HG02798 (cell line): ENCODE measurements around the gene DAP.
A peak's percentile ranks its signal among the peaks of the same experiment; 100 is the strongest.
"Not testable (repeated sequence)": the region's sequence is repeated elsewhere in the genome, so short reads cannot be mapped to it uniquely, and the experiment has no call there.

Experiments
- ATAC-seq: cut with Tn5 transposase; IDR thresholded peaks from one replicate; pipeline ENCODE4 v1.9.1; 2021; ENCODE audit warnings: mild to moderate bottlenecking; ENCODE audit not compliant: unreplicated experiment, poor library complexity

The DAP gene

DNA sequence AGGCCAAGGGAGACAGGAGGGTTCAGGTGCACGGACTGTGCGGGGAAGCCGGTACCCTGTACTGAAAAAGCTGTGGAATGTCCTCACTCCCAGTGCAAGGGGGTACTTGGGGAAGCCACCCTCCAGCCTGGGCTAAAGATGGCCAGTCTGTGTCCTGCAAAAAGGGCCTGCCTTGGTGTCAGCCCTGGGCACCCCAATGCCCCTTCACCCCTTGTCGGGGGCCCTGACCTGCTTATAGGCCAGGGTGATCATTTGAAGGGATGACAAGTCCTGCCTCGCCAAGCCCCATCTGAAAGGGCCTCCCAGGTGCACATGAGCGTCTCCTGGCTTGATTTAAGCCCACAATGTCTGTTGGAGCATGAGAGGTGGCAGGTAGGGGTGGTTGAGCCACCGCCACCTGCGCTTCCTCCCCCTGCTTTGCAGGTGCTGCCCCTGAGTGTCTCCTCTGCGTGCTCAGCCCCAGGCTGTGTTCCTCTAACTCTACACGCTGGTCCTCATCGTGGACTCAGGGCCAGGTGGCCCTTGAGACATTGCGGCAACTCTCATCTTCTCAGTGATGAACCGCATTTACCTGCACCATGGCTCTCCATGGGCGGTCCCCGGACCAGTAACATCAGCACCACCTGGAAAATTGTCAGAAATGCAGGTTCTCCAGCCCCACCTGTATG, 100.2 kb downstream of the DAP start:
- no peak for ATAC-seq

DNA sequence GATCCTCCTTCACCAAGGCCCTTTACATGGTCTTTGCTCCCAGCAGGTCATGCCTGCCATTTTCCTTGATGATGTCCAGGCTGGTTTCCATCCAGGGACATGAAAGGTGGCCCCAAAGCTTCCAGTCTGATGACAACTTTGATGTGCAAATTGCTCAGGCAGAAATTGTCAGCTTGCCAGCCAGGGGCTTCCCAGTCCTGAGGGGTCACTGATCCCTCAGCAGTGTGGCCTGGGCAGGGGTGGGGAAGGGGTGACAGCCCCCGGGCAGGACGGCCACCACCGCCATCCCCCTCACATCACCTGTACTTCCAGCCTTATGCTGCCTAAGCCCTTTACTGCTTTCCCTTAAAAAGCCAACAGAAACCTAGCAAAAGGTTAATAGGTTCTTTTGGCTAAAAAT, 100.9 kb downstream of the DAP start:
- no peak for ATAC-seq

DNA sequence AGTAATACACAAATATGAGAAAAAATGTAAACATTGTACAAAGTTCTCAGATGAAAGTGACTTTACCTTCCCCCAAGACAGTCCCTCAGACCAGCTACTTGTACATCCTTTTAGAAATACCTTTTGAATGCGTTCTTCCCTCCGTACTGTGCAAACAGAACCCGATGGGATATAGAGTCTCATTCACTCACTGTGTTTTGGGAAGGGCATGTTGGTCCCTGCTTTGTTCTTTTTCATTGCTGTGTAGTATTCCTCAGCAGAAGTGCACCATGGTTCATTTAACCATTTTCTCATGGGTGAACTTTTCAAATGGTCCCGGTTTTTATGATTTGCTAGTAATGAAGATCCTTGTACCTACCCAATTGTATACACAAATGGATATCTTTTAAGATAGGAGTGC, 102.8 kb downstream of the DAP start:
- ATAC-seq: no peak

DNA sequence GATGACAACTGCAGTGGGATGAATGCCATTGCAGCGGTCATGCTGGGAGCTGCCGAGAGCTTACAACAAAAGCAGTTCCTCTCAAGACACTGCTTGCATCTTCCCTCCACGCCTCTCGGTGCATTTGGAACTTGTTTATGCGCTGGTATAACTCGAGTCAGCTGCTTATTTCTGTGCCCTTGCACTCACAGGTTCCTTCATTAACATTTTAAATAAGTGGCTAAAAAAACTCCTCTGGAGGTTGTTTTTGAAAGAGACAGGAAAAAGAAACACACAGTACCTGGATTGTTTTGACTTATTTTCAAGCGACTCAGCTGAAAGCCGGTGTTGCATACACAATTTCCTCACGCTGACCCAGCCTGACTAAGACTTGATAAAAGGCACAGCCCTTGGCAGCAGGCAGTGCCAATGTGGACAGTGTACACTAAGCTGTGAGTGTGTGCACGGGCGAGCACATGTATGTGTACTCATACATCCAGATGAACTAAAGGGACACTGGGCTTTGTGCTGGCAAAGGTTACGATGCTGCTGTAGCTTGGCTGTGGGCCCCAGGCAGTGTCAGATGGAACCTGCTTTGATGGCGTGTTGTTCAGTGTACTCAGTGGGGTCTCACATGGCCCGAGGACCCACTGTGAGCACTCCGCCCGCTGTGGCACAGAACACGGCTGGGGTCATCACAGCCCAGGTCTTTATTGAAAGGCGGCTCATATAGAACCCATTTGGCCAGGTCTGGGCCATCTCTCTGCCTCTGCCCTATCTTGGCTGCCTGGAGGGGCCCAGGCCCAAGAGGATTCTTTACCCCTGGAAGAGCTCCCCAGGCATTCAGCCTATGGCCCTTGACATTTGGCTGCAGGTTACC, 104.8 kb downstream of the DAP start:
- ATAC-seq: no peak

DNA sequence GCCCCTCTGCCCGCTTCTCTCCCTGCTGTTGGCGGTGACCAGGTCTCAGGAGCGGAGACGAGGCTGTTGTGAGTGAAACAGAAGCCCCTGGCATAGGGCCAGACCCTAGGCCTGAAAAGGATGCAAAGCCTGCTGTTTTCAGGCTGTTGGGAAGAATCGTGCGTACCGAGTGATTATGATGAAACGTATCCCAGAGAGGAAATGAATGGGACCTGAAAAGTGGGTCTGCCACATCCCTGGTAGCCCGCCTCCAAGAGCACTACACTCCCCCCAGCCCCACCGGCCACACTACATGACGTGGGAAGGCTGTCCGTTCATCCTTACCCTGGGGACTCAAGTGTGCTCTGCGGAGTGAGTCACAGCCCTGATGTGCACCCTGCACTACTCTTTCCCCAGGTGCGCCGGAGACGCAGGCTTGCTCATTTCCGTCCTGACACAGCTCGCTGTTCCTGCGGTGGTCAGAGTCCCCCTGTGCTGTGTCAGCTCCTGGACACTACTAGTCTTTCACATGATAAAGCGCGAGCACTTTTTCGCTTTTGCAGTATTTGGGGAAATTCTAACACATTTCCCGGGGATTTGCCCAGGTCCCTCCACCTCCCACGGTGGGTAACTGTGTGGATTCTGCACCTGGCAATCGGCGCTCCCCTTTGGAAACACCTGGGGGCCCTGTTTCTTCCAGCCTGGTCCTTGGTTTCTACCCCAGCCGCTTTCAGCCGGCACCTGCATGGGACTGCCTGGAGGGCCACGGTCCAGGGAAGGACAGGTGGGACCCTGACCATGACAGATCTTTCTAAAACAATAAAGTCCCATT, 105.7 kb downstream of the DAP start:
- peak; percentile 94 for ATAC-seq

DNA sequence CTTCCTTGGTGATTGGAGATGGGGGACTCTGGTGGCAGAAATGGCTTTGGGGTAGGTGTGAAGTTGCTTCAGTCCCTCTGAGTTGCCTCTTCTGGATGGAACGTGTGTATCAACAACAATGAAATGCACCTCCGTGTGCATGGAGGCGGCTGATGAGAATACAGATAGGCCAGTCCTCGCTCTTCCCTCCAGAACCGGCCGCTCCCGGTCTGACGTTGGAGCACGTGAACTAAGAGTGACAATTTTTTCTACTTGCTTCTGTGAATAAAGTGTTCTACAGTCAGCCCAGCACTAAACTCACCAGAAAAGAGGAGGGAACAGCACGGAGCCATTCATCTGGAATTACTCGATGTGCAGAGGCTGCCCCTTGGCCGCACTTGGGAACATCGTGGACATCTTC, 106.5 kb downstream of the DAP start:
- no peak for ATAC-seq

DNA sequence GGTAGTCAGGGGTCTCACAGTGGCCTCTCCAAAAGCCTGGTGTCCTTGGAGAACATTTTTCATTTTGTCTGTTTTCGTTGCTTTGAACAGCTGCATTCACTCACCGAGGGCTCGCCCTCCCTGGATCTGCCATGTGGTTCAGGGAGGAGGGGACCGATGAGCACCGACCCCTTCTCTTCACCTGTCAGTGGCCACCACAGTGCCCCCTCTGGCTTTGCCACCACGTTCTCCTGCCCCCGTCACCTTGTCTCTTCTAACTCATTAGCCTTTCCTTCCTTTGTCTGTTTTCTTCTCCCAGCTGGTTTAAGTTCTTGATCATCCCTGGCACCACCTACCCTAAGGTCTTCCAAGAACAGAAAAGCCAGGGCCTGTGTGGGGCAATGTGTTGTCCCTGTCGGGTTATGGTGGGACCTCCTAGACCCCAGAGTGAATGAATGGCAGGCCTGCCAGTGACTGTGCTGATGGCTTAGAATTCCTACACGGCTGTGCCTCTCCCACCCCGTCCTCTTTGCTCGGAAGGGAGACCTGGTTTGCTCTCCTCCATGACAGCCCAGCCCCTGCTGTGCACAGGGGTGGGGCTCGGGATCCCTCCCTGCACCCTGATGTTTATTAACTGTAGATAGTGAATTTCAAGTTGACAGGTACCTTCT, 107.2 kb downstream of the DAP start:
- ATAC-seq: no peak

DNA sequence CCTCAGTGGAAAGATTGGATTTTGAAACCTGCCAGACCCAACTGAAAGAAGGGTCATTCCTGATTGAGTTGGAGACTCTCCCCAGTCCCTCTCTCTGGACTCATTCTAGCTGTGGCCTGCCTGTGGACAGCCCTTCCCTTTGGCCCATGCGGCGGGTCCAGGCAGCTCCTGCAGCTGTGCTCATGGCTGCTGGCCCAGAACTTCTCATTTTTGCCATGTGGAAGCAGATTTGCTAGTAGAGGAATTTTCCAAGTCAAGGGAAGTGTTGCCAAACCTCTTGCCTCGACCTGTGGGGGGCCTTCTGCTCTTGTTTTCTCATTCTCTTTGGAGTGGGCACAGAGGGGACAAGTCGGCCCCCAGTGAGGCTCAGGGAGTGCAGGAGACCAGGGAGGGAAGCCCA, 108.0 kb downstream of the DAP start:
- ATAC-seq: no peak

DNA sequence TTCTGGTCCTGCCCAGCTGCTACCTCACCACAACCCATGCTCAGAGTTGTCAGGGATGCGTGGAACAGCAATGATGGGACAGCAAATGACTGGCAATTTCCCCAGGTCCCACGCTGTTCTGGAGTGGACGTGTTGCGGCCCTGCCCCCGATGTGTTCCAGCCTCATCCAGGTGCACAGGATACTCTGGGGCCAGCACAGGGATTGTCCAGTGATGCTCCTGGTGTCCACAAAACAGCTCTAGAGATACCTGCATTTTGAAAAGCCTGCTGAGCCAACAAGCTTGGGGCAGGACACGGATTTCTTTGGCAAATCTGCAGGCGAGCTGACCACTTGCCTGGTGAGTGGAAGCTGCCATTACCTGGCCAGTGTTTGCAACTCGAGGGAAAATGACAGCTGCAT, 108.4 kb downstream of the DAP start:
- ATAC-seq: no peak

DNA sequence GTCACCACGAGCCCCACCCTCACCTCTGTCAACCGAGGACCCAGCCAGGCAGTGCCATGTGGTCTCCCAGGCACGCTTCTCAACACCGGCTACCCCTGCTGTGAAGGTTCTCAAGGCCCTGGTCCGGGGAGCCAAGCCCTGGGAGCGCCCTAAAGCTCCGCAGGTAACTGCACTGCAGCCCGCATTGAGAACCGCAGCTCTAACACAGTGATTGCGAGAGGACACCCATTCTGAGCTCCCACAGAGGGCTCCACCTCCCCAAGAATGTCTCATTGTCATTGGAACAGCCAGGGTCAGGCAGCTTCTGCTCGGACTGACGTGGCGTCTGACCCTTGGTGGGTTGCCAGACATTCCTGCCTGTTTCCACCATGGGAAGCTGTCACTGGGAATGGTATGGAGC, 108.9 kb downstream of the DAP start:
- no peak for ATAC-seq

DNA sequence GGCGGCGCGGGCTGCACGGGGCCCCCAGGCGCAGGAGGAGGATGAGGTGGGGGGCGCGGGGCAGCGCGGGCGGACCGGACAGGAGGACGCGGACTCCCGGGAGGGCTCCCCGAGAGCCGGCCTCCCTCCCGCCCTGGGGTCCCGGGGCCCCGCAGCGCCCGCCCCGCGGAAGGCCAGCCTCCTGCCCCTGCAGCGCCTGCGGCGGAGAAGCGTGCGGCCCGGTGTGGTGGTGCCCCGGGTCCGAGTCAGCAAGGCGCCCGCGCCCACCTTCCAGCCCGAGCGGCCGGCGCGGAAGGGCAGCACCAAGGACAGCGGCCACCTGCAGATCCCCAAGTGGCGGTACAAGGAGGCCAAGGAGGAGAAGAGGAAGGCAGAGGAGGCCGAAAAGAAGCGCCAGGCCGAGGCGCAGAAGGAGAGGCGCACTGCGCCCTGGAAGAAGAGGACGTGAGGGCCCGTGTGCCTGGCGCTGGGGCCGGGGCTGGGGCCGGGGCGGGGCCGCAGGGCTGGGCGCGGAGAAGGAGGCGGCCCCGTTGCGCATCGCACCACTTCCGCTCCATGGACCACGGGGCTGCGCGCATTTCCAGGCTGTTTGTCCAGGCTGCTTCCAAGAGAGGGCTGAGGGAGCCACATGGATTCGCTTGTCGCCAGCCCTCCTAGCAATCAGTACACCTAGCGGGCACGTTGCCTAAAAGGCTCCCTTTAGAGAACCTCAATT, 111.2 kb downstream of the DAP start:
- ATAC-seq: no peak

DNA sequence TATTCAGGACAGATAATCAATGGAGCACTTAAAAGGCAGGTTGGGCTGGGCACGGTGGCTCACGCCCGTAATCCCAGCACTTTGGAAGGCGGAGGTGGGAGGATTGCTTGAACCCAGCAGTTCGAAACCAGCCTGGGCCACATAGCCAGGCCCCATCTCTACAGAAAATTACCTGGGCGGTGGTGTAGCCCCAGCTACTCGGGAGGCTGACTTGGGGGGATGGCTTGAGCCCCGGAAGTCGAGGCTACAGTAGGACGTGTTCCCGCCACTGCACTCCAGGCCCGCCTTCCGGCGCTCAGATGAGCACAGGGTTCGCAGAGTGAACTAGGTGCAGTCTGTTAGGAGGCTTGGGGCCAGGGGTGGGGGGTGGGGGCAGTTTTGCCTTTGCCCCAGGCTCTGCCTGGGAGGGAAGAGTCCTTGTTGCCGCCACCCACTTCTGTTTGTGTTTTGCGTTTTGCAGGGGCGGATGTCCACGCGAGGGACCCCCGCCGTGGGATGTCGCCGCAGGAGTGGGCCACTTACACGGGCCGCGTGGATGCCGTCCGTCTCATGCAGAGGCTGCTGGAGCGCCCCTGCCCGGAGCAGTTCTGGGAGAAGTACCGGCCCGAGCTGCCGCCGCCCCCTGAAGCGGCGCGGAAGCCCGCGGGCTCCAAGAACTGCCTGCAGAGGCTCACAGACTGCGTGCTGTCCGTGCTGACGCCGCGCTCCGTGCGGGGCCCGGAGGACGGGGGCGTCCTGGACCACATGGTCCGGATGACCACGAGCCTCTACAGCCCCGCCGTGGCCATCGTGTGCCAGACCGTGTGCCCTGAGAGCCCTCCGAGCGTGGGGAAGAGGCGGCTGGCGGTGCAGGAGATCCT, 112.0 kb downstream of the DAP start:
- ATAC-seq: no peak

DNA sequence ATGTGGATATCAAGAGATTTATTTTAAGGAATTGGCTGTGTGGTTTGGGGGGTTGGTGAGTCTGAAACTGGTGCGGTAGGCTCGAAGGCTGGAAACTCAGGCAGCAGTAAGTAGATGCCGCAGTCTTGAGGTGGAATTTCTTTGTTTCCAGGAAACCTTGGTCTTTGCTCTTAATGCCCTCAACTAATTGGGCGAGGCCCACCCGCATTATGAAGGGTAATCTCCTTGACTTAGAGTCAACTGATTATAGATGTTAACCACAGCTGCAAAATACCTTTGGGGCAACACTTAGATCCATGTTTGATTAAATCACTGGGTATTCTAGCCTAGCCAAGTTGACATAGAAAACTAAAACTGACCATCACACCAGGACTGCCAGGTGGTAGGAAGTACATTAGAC, 113.4 kb downstream of the DAP start:
- ATAC-seq: no peak

DNA sequence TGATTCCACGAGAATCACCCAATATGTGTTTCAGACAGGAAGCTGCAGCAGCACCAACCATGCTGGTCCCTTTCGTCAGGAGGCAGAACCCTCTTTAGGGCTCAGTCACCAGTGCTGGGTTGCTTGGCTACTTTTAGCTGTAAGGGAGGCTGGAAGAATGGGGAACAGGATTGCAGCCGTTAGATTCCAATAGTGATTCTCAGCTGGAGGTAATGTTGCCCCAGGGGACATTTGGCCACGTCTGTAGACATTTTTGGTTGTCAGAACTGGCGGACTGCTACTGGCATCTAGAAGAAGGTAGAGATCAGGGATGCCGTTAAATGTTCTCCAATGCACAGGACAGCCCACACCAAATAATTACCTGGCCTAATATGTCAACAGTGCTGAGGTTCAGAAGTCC, 115.4 kb downstream of the DAP start:
- ATAC-seq: no peak

DNA sequence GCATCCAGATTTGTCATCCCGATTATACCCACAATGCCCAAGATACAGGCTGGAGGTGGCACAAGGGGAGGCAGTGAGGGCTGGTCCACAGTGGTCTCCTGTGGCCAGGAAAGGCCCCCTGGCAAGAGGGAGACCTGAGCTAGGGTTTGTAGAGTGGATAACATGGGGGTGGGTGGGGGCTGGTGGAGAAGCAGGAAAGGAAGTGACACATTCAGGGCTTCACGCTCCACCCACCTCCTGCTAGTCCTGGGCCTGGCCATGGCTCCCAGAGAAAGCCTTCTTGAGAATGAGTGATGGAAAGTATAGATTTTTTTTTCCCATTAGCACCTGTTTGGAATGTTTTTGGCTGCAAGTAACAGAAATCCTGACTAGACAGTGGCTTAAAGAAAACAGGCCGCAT, 115.9 kb downstream of the DAP start:
- no peak for ATAC-seq

DNA sequence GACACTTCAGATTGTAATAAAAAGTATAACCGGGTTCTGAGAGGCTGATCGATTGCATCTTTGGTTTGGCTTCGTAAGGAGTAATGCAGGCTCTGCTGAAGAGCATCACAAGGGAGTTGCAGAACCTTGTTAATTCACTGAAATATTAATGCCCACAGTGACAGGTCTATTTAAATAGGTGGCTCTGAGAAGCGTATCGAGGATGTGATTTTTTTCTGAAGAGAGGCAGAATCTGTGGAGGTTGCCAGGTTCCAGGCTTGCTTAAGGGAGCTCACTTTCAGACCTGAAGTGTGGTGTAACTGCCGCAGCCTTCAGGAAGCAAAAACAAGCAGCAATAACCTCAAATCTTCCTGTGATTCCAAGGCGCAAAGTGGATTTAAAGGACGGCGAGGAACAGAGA, 116.8 kb downstream of the DAP start:
- no peak for ATAC-seq

DNA sequence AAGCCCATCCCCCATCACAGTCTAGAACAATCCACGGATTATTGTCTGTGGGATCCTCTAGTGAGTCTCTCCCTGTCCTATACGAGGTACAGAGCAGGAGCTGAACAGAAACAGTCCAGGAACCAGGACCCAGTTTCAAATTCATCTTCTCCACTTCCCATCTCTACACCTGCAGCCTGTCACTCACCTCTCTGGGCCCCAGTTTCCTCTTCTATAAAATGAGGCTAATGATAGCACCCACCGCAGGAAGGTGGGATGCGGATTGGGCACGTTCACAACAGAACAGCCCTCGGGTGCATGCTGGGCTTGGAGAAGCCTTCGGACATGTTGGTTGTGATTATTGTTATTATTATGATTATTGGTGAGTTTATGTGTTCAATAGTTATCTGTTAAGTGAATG, 118.7 kb downstream of the DAP start:
- no peak for ATAC-seq

DNA sequence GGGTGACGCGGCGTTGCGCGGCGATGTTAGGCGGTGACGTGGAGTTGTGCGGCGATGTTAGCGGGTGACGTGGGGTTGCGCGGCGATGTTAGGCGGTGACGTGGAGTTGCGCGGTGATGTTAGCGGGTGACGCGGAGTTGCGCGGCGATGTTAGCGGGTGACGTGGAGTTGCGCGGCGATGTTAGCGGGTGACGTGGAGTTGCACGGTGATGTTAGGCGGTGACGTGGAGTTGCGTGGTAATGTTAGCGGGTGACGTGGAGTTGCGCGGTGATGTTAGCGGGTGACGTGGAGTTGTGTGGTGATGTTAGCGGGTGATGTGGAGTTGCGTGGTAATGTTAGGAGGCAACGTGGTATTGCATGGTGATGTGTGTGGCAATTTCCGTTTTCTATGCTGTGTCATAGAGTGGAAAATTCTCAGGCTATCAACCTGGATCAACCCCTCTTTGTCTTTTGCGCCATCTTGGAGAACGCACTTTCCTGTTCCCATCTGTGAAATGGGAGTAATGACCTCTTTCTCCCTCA, 121.1 kb downstream of the DAP start:
- ATAC-seq: no peak

DNA sequence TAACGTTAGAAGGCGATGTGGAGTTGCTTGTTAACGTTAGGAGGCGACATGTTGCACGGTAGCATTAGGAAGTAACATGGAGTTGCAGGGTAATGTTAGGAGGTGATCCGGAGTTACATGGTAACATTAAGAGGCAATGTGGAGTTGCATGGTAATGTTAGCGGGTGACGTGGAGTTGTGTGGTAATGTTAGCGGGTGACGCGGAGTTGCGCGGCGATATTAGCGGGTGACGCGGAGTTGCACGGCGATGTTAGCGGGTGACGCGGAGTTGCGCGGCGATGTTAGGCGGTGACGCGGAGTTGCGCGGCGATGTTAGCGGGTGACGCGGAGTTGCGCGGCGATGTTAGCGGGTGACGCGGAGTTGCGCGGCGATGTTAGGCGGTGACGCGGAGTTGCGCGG, 122.3 kb downstream of the DAP start:
- ATAC-seq: not testable (repeated sequence)
